ENCODE data around the gene MAGEA9B. TPM values are rescaled to one million over a fixed set of nuclear protein-coding genes. Genes with fewer than 3 reads are reported as not detected.

MAGEA9B gene
- total and polyA plus RNA-seq, 10 of the 15 experiments (the other 5 are each of a cell fraction or from before 2014, with no cell fraction given): 0.08 TPM; not detected in 9

DNA sequence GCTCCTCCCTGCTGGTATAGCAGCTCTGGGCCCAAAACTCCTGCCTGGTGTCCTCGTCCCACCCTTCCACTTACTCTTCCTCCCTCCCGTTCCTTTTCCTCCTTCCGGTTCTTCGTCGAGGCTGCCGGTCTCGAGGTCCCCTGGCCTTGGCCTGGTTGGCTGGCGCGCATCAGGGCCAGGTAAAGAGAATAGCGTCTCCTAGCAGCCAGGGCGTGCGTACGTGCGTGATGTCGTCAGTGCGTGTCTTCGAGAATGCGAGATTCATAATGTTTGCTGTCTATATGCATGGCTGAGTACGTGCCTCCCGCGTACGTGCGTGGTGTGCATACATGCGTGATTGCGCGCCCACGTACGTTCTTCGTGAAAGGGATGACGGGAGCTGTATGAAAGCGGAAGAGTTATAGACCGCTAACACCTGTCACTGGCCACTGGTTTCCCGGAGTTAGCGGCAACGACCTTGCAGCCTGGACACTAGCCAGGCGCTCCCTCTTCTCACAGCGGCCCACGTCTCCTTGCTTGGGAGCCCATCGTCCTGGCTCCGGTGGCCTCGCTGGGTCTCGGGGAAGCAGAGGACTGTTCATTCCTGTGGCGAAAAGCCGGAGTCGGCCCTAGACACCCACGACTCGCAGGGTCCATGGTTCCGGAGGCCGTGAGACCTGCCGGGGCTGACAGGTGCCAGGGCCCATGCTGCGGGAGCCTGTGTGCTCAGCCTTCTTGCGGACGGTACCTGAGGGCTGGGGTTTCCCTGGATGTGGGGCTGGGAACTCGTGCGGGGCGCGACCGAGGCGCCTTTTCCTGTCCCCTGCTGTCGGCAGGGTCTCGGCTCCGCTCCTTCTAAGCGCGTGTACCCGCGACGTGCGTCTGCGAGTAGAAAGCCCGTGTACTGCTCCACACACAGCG lies 46.4 kb downstream of the MAGEA9B start, which contains the start of gene EOLA1 (continued):
- TF ChIP-seq ETV6 (conservative IDR thresholded peaks at IDR 0.05 in 1 of 2, IDR thresholded peaks at IDR 0.05 in 1 of 2; ENCODE audit: borderline replicate concordance in 1 of 2, low read depth in 1 of 2) (no peak), NKRF (conservative IDR thresholded peaks at IDR 0.05) (0 out of 2 replicates have a peak, but pooled peaks have one; percentile 42), POU2F2 (IDR thresholded peaks at IDR 0.05; ENCODE audit: borderline replicate concordance, low read depth, low read length) (peak; percentile 97), ZZZ3 (IDR thresholded peaks at IDR 0.05; ENCODE audit: control insufficient read depth, insufficient read length, low read depth) (no peak), MEF2B (IDR thresholded peaks at IDR 0.05; ENCODE audit: partially characterized antibody, poor library complexity, severe bottlenecking) (no peak), ATF7 (IDR thresholded peaks at IDR 0.05; ENCODE audit: low read depth) (peak; percentile 81), CBX5 (IDR thresholded peaks at IDR 0.05; ENCODE audit: low read depth) (no peak), JUND (IDR thresholded peaks at IDR 0.05; ENCODE audit: low read depth, low read length) (no peak), ESRRA (IDR thresholded peaks at IDR 0.05; ENCODE audit: low read length) (0 out of 2 replicates have a peak, but pooled peaks have one; percentile 33), EED (IDR thresholded peaks at IDR 0.05; ENCODE audit: low read depth) (peak; percentile 92), EP300 (IDR thresholded peaks at IDR 0.05; ENCODE audit: borderline replicate concordance in 1 of 2, control insufficient read depth in 1 of 2, low read depth in 2 of 2, low read length in 2 of 2) (peak in 1 of 2 experiments; percentile 54; a peak in 1 of 4 replicates), EGR1 (IDR thresholded peaks at IDR 0.05; ENCODE audit: borderline replicate concordance in 1 of 2, low read depth in 2 of 2, low read length in 2 of 2) (peak; percentile 71 to 91; a peak in 2 of 3 replicates), POLR2AphosphoS5 (IDR thresholded peaks at IDR 0.05; ENCODE audit: low read length) (peak; percentile 94), CREB1 (IDR thresholded peaks at IDR 0.05; ENCODE audit: low read depth) (peak; percentile 91), IKZF2 (IDR thresholded peaks at IDR 0.05) (peak; percentile 86 to 90), NR2F1 (conservative IDR thresholded peaks at IDR 0.05) (0 out of 2 replicates have a peak, but pooled peaks have one; percentile 19), TCF3 (IDR thresholded peaks at IDR 0.05; ENCODE audit: borderline replicate concordance, insufficient read depth, low read depth, low read length) (peak; percentile 87)
